ENCODE data around the gene NRG3.

DNA sequence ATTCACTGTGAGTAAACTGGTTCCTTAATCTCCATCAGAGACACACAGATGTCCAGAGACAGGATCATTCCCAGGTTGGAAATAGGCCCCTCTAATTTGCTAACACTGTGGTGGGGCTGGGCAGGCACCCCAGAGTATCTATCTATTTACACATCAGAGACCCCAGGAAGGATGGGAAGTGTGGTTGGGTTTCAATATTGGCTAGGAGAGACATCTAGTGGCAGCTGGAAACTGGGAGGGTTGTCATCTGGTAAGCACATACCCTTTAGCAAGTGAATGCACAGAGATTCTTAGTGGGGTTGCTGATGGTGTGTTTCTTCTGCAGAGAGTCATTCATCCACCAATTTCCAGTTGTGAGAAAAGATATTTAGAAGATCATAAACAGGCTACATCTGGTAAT is 36.0 kb upstream of the NRG3 start:
- TF ChIP-seq, protein P1, sequence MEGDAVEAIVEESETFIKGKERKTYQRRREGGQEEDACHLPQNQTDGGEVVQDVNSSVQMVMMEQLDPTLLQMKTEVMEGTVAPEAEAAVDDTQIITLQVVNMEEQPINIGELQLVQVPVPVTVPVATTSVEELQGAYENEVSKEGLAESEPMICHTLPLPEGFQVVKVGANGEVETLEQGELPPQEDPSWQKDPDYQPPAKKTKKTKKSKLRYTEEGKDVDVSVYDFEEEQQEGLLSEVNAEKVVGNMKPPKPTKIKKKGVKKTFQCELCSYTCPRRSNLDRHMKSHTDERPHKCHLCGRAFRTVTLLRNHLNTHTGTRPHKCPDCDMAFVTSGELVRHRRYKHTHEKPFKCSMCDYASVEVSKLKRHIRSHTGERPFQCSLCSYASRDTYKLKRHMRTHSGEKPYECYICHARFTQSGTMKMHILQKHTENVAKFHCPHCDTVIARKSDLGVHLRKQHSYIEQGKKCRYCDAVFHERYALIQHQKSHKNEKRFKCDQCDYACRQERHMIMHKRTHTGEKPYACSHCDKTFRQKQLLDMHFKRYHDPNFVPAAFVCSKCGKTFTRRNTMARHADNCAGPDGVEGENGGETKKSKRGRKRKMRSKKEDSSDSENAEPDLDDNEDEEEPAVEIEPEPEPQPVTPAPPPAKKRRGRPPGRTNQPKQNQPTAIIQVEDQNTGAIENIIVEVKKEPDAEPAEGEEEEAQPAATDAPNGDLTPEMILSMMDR (IDR thresholded peaks at IDR 0.05 in 2 of 3, conservative IDR thresholded peaks at IDR 0.05 in 1 of 3; ENCODE audit: borderline replicate concordance in 1 of 3, insufficient read depth in 1 of 3, low read depth in 2 of 3, low read length in 2 of 3) = no peak
- TF ChIP-seq POLR2A (IDR thresholded peaks at IDR 0.05; ENCODE audit: borderline replicate concordance, extremely low read depth, insufficient read depth, insufficient read length) (no peak), EZH2phosphoT487 (IDR thresholded peaks at IDR 0.05; ENCODE audit: borderline replicate concordance) (no peak), ZNF274 (IDR thresholded peaks at IDR 0.05; ENCODE audit: low read depth, low read length) (no peak), POLR2AphosphoS5 (IDR thresholded peaks at IDR 0.05; ENCODE audit: low read depth, low read length) (no peak), YY1 (IDR thresholded peaks at IDR 0.05; ENCODE audit: extremely low read depth, insufficient replicate concordance, low read depth, low read length) (no peak), RAD21 (IDR thresholded peaks at IDR 0.05; ENCODE audit: low read depth) (no peak)
